ENCODE measurements around the gene EID2B.

The EID2B gene

GRCh38 chr19:39497996-39498797, 34.5 kb downstream of the EID2B start:
- DNase-seq, result peak; percentile 94

- DNase-seq, result no peak
These were observed 35.0 kb downstream of the EID2B start for GRCh38 chr19:39497701-39497995.

GRCh38 chr19:39496063-39496462, 36.6 kb downstream of the EID2B start:
- DNase-seq, result no peak

GRCh38 chr19:39494661-39495060, 38.0 kb downstream of the EID2B start:
- no peak for DNase-seq

- no peak for DNase-seq
These were observed 39.9 kb downstream of the EID2B start for GRCh38 chr19:39492788-39493187.

GRCh38 chr19:39492225-39492624, 40.4 kb downstream of the EID2B start:
- DNase-seq, result no peak

- no peak for DNase-seq
These were observed 42.9 kb downstream of the EID2B start for GRCh38 chr19:39489756-39490155.

- DNase-seq, result no peak
These were observed 49.5 kb downstream of the EID2B start for GRCh38 chr19:39483141-39483540.

GRCh38 chr19:39481676-39482075, 51.0 kb downstream of the EID2B start:
- no peak for DNase-seq

- no peak for DNase-seq
These were observed 51.5 kb downstream of the EID2B start for GRCh38 chr19:39481229-39481545.
